ENCODE results near the gene KREMEN1. TPM values are rescaled to one million over a fixed set of nuclear protein-coding genes. Genes with fewer than 3 reads are reported as not detected.

Gene KREMEN1
- total and polyA plus RNA-seq, 2 experiments from 2014 or later = 1.8 to 3.8 TPM

GRCh38 chr22:29209624-29209929 lies 136.7 kb downstream of the KREMEN1 start (continued):
- TF ChIP-seq ZNF114 (CRISPR knock-in tag; IDR thresholded peaks at IDR 0.05) (no peak), ZNF331 (CRISPR knock-in tag; IDR thresholded peaks at IDR 0.05; ENCODE audit: low read depth) (no peak), REST (IDR thresholded peaks at IDR 0.05; ENCODE audit: unreplicated experiment) (no peak), ETS1 (IDR thresholded peaks at IDR 0.05) (no peak), CTCF (conservative IDR thresholded peaks at IDR 0.05; ENCODE audit: low read depth in 2 of 2) (no peak), STAT1 (IDR thresholded peaks at IDR 0.05; ENCODE audit: unreplicated experiment) (no peak)

- Histone ChIP-seq H3K27me3 (ENCODE audit: insufficient read depth) (no peaks in the 10 kb centered on the region), H3K9me2 (ENCODE audit: insufficient read depth) (no peaks in the 10 kb centered on the region), H3K4me3 (no peak overlapping the region), H3F3A (replicated peaks; ENCODE audit: low read depth) (0 out of 2 replicates have a peak, but pooled peaks cover 7% of the 10 kb centered on the region), H3K4me2 (no peak overlapping the region), H2AFZ (no peak overlapping the region), H3K27ac (ENCODE audit: low read depth) (no peak overlapping the region), H4K20me1 (replicated peaks; ENCODE audit: insufficient read depth) (no peaks in the 10 kb centered on the region; the same call in 1 of the 2 replicates), H3K36me3 (ENCODE audit: insufficient read depth) (no peaks in the 10 kb centered on the region), H3K4me1 (ENCODE audit: insufficient read depth) (peaks cover 7% of the 10 kb centered on the region; the same call in 1 of the 2 replicates), H3K79me2 (replicated peaks; ENCODE audit: insufficient read depth) (no peaks in the 10 kb centered on the region)
- Mint-ChIP-seq H3K4me1 (peaks cover 31% of the 10 kb centered on the region), H3K27me3 (ENCODE audit: insufficient read depth, low read depth, poor library complexity) (peaks cover 15% of the 10 kb centered on the region), H3K9me3 (no peaks in the 10 kb centered on the region), H3K27ac (peak overlapping the region; percentile 20; the same call in 1 of the 2 replicates), H3K36me3 (ENCODE audit: low read depth) (no peaks in the 10 kb centered on the region; the same call in 2 of the 3 replicates), H3K4me3 (no peak overlapping the region)
- ATAC-seq (no peak), DNase-seq (ENCODE audit: low spot score) (no peak)
- TF ChIP-seq ZNF462 (CRISPR knock-in tag; IDR thresholded peaks at IDR 0.05) (no peak), CREB1 (CRISPR knock-in tag; IDR thresholded peaks at IDR 0.05; ENCODE audit: low read depth) (no peak), NANOG (IDR thresholded peaks at IDR 0.05; ENCODE audit: borderline replicate concordance) (no peak), ZNF114 (CRISPR knock-in tag; IDR thresholded peaks at IDR 0.05) (no peak), REST (IDR thresholded peaks at IDR 0.05; ENCODE audit: unreplicated experiment) (no peak)
These were observed 138.2 kb downstream of the KREMEN1 start for GRCh38 chr22:29211066-29211465.
